Naive B cell (primary cell): ENCODE measurements around the gene NFIX. TPM values are rescaled to one million over a fixed set of nuclear protein-coding genes. Genes with fewer than 3 reads are reported as not detected.

ENCODE experiments used
- ATAC-seq, 2 donors: fragments of 150-1000 bp; cut with Tn5 transposase; 2 replicates each; pipeline ENCODE4 v1.10.0; 2021; ENCODE audit warnings: low read depth in 2 of 2, mild to moderate bottlenecking in 2 of 2, moderate library complexity in 2 of 2
- DNase-seq: peaks from one replicate; pipeline ENCODE4 v3.0.0; 2022
- H3K27ac Mint-ChIP-seq, 6 donors: one replicate each; pipeline ENCODE4 v1.8.0; 2020 to 2022; ENCODE audit warnings: mild to moderate bottlenecking in 6 of 6, mixed read lengths in 6 of 6, moderate library complexity in 5 of 6, inconsistent platforms in 2 of 6
- H3K27me3 Mint-ChIP-seq, 3 donors: one replicate each; pipeline ENCODE4 v1.8.0; 2021 to 2022; ENCODE audit warnings: mixed read lengths in 3 of 3, mild to moderate bottlenecking in 1 of 3
- H3K36me3 Mint-ChIP-seq, 2 donors: one replicate each; pipeline ENCODE4 v1.8.0; 2020 to 2022; ENCODE audit warnings: mixed read lengths in 2 of 2, inconsistent platforms in 1 of 2, mild to moderate bottlenecking in 1 of 2
- H3K4me1 Mint-ChIP-seq, 3 donors: one replicate each; pipeline ENCODE4 v1.8.0; 2020 to 2022; ENCODE audit warnings: mixed read lengths in 3 of 3, inconsistent platforms in 1 of 3, mild to moderate bottlenecking in 1 of 3, moderate library complexity in 1 of 3
- H3K4me3 Mint-ChIP-seq, 8 donors: one replicate each; pipeline ENCODE4 v1.8.0; 2020 to 2022; ENCODE audit warnings: mild to moderate bottlenecking in 8 of 8, mixed read lengths in 8 of 8, moderate library complexity in 8 of 8, inconsistent platforms in 2 of 8
- H3K9me3 Mint-ChIP-seq, 7 donors: one replicate each; pipeline ENCODE4 v1.8.0; 2020 to 2022; ENCODE audit warnings: mixed read lengths in 7 of 7, mild to moderate bottlenecking in 5 of 7, inconsistent platforms in 2 of 7, moderate library complexity in 1 of 7
- polyA plus RNA-seq, 6 donors: library from polyadenylated mRNA; unstranded; fragments of 300-500 nt; fragmentation: Illumina TruSeq; gene quantifications; one replicate each; pipeline ENCODE4 v1.2.3, GENCODE V29; 2021; ENCODE audit warnings: low read depth in 6 of 6

NFIX gene
- polyA plus RNA-seq, 6 donors from 2014 or later = 0.21 to 2.1 (median 1.1) TPM; not detected in 2

DNA sequence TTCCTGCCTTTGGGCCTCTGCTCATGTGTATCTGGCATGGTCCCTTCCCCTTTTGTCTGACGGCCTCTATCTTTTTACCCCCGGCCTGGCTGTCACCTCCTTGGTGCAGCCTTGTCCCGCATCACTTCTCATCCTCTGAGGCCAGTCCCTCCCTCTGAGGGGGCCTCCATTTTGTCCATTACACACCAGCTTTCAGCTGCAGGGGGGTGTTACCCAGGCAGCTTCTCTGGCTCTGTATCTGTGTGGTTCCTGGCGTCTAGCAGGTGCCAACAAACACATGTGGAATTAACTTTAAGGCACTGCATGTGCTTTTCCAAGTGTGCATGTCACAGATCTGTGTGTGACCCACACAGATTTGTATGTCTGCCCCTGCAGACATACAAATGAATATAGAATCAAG, 55.0 kb downstream of the NFIX start:
- H3K9me3 Mint-ChIP-seq = no peaks in the 10 kb centered on the region
- no peak overlapping the region for H3K4me3 Mint-ChIP-seq
- H3K27me3 Mint-ChIP-seq = peaks cover 18 to 59% (median 46%) of the 10 kb centered on the region in 3 donors
- no peak for DNase-seq
- no peak for ATAC-seq
- peaks cover 8 to 12% (median 10%) of the 10 kb centered on the region in 3 donors for H3K4me1 Mint-ChIP-seq
- no peaks in the 10 kb centered on the region for H3K36me3 Mint-ChIP-seq
- no peak overlapping the region for H3K27ac Mint-ChIP-seq

- H3K27me3 Mint-ChIP-seq = peaks cover 18 to 61% (median 51%) of the 10 kb centered on the region in 3 donors
- no peaks in the 10 kb centered on the region for H3K9me3 Mint-ChIP-seq
- ATAC-seq (peak in 1 of 2 donors; percentile 30), DNase-seq (no peak)
- H3K4me1 Mint-ChIP-seq = peaks cover 8 to 12% (median 10%) of the 10 kb centered on the region in 3 donors
- peak overlapping the region in 2 of 6 donors; percentile 6 to 11 for H3K27ac Mint-ChIP-seq
- H3K4me3 Mint-ChIP-seq = peak overlapping the region in 5 of 8 donors; percentile 12 to 77 (median 43)
- no peaks in the 10 kb centered on the region for H3K36me3 Mint-ChIP-seq
These were observed 56.4 kb downstream of the NFIX start for GRCh38 chr19:13051557-13052165.

DNA sequence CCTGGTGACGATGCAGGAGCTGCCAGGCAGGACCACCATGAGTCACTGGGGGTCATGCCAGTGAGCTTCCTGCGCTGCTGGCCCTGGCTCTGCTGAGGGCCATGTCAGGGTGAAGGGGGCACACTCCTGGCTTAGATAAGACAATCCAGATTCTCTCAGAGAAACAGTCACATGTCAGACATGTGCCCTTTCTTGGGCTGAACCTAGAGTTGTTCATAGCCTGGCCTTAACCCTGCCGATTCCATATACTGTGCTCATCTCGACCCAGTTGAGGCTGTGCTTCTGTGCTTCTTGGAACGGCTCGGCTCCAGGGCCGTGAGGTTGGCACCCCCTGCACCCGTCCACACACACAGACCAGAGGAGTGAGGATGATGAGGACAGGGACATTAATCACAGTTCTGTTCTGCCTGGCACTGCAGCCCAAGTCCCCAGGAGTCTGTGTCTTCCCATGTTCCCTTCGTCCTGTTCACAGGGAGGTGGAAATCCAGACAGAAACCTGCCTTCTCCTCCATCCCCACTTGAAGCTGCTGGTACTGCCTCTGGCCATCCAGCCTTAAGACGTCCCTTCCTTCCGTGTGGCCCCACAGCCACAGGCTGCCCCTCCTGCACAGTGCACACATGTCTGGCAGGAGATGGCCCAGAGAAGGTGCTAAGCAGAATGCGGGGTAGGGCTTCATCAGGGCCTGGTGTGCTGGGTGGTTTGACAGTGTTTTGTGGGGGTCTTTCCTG, 57.3 kb downstream of the NFIX start:
- H3K27ac Mint-ChIP-seq = peak overlapping the region in 2 of 6 donors; percentile 59 to 91
- ATAC-seq = no peak
- H3K4me1 Mint-ChIP-seq = peaks cover 8 to 12% (median 10%) of the 10 kb centered on the region in 3 donors

DNA sequence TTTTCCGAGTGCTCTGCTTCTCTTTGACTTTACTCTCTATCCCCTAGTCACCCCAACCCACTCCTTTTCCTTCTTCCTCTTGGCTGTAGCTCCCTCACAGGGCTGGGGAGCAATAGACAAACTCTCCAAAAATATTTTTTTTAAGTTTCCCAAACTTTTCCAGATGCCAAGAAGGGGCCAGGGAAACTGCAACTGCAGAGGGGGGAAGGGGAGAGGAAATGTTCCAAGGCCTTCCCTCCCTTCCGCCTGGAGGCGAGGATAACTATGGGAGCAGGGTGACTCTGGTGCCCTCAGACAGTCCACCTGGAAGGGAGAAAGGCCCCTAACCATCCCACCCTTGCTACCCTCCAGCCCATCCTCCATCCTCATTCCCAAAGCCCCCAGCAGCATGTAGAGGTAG, 58.0 kb downstream of the NFIX start:
- Mint-ChIP-seq H3K4me3 (no peak overlapping the region), H3K27ac (peak overlapping the region in 2 of 6 donors; percentile 6 to 16), H3K27me3 (peaks cover 18 to 50% (median 50%) of the 10 kb centered on the region in 3 donors), H3K4me1 (peaks cover 8 to 12% (median 10%) of the 10 kb centered on the region in 3 donors), H3K36me3 (no peaks in the 10 kb centered on the region), H3K9me3 (no peaks in the 10 kb centered on the region)
- no peak for DNase-seq
- no peak for ATAC-seq

More for the DNA sequence above, 57.3 kb downstream of the NFIX start:
- H3K4me3 Mint-ChIP-seq = no peak overlapping the region
- no peaks in the 10 kb centered on the region for H3K9me3 Mint-ChIP-seq
- H3K36me3 Mint-ChIP-seq = no peaks in the 10 kb centered on the region
- DNase-seq = no peak
- peaks cover 18 to 56% (median 50%) of the 10 kb centered on the region in 3 donors for H3K27me3 Mint-ChIP-seq

- Mint-ChIP-seq H3K9me3 (no peaks in the 10 kb centered on the region), H3K27ac (peak overlapping the region in 1 of 6 donors; percentile 27), H3K4me3 (no peak overlapping the region), H3K27me3 (peaks cover 18 to 54% (median 47%) of the 10 kb centered on the region in 3 donors), H3K36me3 (no peaks in the 10 kb centered on the region), H3K4me1 (peaks cover 8 to 12% (median 10%) of the 10 kb centered on the region in 3 donors)
- ATAC-seq (no peak), DNase-seq (no peak)
These were observed 58.7 kb downstream of the NFIX start for GRCh38 chr19:13053761-13054625.

DNA sequence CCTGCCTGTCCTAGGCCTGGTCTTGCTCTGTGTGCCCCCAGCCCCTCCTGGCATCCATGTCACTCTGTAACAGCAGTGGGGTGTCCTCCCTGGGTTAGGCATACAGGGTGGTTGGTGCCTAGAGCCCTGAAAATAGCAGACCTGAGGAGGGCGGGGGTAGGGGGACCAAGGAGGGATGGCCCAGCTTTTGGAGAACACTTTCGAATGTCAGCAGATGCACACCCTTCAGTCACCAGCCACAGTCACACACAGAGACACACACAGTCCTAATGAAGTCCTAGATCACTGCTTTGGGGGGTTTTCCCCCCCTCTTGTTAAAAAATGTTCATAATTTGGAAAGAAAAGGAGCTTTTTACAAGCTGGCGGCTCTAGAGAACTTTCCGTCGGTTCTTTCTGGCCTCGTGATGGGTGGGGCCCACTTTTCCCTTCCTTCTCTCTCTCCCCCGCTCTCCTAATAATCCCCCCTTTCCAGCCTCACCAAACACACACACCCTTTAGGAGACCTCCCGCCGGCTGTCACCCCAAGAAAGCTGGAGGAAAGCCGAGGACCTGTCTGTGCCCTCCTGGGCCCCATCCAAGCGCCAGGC, 59.4 kb downstream of the NFIX start:
- no peak overlapping the region for H3K27ac Mint-ChIP-seq
- H3K4me3 Mint-ChIP-seq = no peak overlapping the region
- H3K9me3 Mint-ChIP-seq = no peaks in the 10 kb centered on the region
- H3K27me3 Mint-ChIP-seq = peaks cover 14 to 60% (median 47%) of the 10 kb centered on the region in 3 donors
- H3K36me3 Mint-ChIP-seq = no peaks in the 10 kb centered on the region
- ATAC-seq (no peak), DNase-seq (no peak)
- peaks cover 8 to 14% (median 10%) of the 10 kb centered on the region in 3 donors for H3K4me1 Mint-ChIP-seq

GRCh38 chr19:13055213-13056051, 60.2 kb downstream of the NFIX start:
- H3K36me3 Mint-ChIP-seq = no peaks in the 10 kb centered on the region
- DNase-seq (no peak), ATAC-seq (no peak)
- H3K4me1 Mint-ChIP-seq = peaks cover 8 to 14% (median 10%) of the 10 kb centered on the region in 3 donors
- H3K27me3 Mint-ChIP-seq = peaks cover 8 to 56% (median 42%) of the 10 kb centered on the region in 3 donors
- no peak overlapping the region for H3K27ac Mint-ChIP-seq
- no peak overlapping the region for H3K4me3 Mint-ChIP-seq
- no peaks in the 10 kb centered on the region for H3K9me3 Mint-ChIP-seq

DNA sequence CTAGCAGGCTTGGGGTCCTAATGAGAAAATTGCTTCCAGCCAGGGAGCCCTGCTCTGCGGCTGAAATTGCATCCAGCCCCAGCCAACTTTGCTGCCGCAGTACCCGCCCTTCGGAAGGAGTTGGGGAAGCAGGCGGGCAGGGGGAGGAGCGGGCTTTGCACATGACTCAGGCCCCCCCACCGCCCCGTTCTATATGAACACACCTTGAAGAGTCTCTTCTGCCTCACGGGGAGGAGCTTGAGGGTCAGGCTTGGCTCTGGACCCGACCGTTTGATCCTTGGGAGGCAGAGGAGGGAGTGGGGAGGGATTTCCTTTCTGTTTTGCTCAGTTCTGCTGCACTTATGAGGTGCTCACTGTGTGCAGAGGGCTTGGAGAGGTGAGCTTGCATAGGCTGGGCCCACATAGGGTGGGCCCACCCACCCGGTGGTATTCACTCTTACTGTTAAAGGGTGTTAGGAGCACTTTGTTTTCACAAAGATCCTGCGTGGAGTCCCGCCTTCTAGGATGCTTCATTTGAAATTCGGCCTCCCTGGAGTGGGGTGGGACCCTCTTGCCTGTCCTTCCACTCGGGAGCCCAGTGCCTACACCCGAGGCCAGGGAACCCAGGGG, 60.9 kb downstream of the NFIX start:
- Mint-ChIP-seq H3K9me3 (no peaks in the 10 kb centered on the region), H3K36me3 (no peaks in the 10 kb centered on the region), H3K27me3 (peaks cover 14 to 50% (median 42%) of the 10 kb centered on the region in 3 donors), H3K4me1 (peaks cover 10 to 13% (median 10%) of the 10 kb centered on the region in 3 donors), H3K4me3 (no peak overlapping the region), H3K27ac (no peak overlapping the region)
- ATAC-seq = no peak
- no peak for DNase-seq

- no peak for DNase-seq
- no peak for ATAC-seq
- Mint-ChIP-seq H3K36me3 (no peaks in the 10 kb centered on the region), H3K9me3 (no peaks in the 10 kb centered on the region), H3K27me3 (peaks cover 13 to 40% (median 35%) of the 10 kb centered on the region in 3 donors), H3K4me3 (no peak overlapping the region), H3K27ac (no peak overlapping the region), H3K4me1 (peaks cover under 1 to 13% (median 9%) of the 10 kb centered on the region in 3 donors)
These were observed 61.9 kb downstream of the NFIX start for GRCh38 chr19:13057147-13057572.

- Mint-ChIP-seq H3K27ac (peak overlapping the region in 1 of 6 donors; percentile 69), H3K36me3 (no peaks in the 10 kb centered on the region), H3K27me3 (peaks cover 10 to 36% (median 31%) of the 10 kb centered on the region in 3 donors), H3K4me1 (peaks cover 0 to 14% (median 9%) of the 10 kb centered on the region in 3 donors), H3K9me3 (no peaks in the 10 kb centered on the region), H3K4me3 (no peak overlapping the region)
- ATAC-seq (no peak), DNase-seq (no peak)
These were observed 62.5 kb downstream of the NFIX start for GRCh38 chr19:13057744-13058143.

- no peaks in the 10 kb centered on the region for H3K9me3 Mint-ChIP-seq
- H3K4me1 Mint-ChIP-seq = peaks cover 0 to 16% (median 9%) of the 10 kb centered on the region in 3 donors
- DNase-seq = no peak
- no peak for ATAC-seq
- peak overlapping the region in 1 of 6 donors; percentile 92 for H3K27ac Mint-ChIP-seq
- H3K27me3 Mint-ChIP-seq = peaks cover 16 to 22% (median 19%) of the 10 kb centered on the region in 3 donors
- no peaks in the 10 kb centered on the region for H3K36me3 Mint-ChIP-seq
- no peak overlapping the region for H3K4me3 Mint-ChIP-seq
These were observed 63.8 kb downstream of the NFIX start for GRCh38 chr19:13058951-13059660.
